Activated CD4-positive, alpha-beta T cell treated with anti-CD3 and anti-CD28 coated beads, Interleukin-2, Interleukin-4, amounts not matched to agents 100 ng/mL and 50 ng/mL, durations not matched to agents 16 hours and 8 hours (primary cell): Measurements from ENCODE around the gene RAB43.
"Not testable (repeated sequence)": the region's sequence is repeated elsewhere in the genome, so short reads cannot be mapped to it uniquely, and the experiment has no call there.

ENCODE experiments used
- DNase-seq: peaks from one replicate; pipeline ENCODE4 v3.0.0-alpha.2; 2020; ENCODE audit warnings: low spot score

The RAB43 gene

DNA sequence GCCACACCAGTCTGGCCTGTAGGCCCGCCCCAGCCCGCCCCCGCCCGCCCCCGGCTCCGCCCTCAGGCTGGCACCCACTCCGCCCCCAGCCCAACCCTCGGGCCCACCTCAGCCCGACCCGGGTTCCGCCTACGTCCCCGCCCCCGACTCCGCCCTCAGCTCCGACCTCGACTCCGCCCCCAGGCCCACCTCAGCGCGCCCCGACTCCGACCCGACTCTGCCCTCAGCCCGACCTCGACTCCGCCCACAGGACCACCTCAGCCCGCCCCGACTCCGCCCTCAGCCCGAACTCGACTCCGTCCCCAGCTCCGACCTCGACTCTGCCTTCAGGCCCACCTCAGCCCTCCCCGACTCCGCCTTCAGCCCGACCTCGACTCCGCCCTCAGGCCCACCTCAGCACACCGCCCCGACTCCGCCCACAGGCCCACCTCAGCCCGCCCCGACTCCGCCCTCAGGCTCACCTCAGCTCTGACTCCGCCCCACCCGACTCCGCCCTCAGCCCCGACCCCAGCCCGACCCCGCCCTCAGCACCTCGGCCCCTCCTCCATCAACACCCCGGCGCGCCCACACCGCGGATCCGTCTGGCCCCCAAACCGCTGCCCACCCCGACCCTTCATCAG, at the start of gene RAB43:
TSS of gene RAB43 (minus strand) at position 13 of the 620 bp plus-strand sequence. CDS start 315 bp downstream, outside the sequence.
- DNase-seq = peak; percentile 88

DNA sequence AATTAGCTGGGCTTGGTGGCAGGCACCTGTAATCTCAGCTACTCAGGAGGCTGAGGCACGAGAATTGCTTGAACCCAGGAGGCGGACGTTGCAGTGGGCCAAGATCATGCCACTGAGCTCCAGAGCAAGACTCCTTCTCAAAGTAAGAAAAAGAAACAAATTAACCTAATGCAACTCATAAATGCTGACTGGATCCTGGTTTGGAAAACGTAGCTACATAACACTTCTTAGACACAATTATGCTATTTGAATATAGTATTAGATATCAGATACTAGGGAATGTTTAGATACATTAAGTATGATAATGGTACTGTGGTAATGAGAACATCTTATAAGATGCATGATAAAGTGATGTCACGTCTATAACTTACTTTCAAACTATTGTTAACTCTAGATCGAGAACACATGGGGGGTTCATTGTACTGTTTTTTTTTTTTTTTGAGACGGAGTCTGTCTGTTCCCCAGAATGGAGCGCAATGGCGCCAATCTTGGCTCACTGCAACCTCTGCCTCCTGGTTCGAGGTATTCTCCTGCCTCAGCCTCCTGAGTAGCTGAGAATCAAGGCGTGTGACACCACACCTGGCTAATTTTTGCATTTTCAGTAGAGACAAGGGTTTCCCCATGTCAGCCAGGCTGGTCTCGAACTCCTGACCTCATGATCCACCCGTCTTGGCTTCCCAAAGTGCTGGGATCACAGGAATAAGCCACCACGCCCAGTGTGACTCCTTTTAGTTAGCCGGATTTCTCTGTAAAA, 45.2 kb upstream of the RAB43 start:
- DNase-seq = no peak

DNA sequence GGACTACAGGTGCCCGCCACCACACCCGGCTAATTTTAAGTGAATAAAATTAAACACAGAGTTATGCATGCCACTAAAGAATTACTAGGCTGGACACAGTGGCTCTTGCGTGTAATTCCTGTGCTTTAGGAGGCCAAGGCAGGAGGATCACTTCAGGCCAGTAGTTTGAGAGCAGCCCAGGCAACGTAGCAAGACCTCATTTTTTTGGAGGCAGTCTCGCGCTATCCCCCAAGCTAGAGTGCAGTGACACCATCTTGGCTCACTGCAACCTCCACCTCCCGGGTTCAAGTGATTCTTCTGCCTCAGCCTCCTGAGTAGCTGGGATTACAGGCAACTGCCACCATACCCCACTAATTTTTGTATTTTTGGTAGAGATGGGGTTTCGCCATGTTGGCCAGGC, 44.0 kb upstream of the RAB43 start:
- DNase-seq = not testable (repeated sequence)

DNA sequence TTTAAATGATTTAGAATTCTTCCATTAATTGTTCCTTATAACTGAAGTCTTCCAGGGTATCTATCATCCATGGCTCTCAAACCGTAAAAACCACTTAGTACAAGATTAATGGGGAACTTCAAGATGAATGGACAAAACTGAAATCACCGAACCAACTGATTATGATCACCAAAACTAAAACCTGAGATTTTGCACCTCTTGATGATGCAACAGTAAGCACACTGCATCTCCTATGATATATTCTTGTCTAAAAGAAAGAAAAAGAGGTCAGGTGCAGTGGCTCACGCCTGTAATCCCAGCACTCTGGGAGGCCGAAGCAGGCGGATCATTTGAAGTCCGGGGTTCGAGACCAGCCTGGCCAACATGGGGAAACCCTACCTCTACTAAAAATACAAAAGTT, 42.9 kb upstream of the RAB43 start:
- no peak for DNase-seq

DNA sequence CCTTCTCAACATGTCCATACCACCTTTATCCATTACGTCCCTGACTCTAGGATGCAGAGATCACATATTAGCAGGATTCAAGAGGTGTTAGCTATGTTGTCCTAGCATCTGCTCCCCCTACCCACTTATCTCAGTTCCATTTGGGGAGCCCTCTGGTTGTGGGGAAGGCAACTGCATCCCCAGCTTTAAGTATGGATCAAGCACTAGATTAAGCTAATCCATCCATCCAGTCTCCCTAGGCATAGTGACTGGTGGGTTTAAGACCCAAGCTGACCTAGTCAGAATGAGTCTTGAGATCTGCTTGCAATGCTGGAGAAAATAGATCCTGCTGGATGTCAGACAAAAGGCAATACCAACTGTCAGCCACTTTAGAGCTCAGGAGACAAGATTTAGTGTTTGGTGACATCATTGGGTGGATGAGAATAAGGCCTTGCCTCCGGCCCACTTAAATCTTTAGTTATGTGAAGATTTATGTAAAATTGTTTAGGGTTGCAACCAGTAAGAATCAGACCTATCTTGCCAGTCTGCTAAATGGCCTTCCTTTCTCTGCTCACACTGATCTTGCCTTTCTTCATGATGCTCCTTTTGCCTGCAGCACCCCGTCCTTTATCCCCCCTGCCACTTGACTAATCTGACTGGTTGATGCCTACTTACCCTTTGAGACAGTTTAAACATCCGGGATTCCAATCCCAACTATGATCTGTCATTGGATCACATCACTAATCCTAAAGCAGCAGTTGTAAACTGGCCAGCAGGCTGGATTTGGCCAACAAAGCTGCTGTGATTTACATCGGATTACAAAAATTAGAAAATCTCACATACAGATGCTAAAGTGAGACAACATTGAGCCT, 41.4 kb upstream of the RAB43 start:
- DNase-seq = peak; percentile 35

DNA sequence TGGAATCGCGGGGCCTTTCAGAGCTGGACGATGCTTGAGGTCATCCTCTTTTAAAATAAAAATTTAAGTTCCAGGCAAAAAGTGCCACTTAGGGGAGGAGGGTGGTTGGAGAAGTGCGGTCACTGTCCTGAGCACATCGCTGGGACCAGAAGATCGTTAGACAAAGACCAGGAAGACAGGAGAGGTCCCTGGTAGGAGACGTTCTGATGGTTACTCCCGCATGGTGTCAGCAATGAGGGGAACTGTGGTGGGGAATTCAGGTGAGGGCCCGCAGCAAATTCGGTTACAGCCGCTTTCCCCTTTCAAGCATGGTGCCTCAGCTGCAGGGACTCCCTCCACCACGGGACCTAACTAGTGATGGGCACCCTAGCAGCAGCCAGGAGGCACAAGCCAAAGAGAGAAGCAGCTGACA, 40.3 kb upstream of the RAB43 start:
- DNase-seq = peak; percentile 48

DNA sequence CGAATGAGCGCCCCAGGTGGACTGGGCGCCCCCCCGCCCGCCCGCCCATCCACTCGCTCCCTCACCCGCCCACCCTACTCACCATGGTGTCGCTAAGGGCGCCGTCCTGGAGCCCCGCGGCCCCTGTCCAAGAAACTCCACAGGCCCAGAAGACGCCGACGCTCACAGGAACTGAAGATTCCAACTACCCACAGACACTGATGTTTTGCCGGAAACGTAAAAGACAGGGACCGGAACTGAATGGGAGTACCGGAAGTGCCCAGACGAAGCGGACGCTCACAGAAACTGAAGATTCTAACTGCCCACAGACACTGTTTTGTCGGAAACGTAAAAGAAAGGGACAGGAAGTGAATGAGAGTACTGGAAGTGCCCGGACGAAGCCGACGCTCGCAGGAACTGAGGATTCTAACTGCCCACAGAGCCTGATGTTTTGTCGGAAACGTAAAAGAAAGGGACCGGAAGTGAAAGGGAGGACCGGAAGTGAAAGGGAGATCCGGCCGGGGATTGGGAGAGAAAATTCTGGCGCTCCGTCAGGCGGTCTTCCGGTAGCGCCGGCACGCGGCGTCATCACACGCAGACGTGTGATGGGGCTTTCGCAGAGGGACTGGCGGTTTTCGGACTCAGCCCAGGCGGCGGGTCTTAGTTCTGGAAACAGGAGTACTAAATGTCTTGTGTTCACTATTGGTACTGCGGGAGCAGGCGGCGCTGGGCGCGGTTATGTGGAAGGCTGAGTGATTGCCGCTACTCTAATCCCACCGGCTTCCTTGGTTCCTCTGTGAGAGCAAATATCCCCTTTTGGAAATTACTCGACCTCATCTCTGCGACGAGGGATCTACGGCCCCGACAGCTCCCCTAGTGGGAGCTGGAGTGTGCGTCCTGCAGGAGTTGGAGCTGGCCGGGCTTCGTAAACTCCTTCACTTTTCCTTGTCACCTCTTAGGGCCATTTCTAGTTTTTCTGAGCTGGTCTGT, 39.6 kb upstream of the RAB43 start, which contains the start of gene ISY1:
TSS of gene ISY1 (minus strand) at position 173 of the 969 bp plus-strand sequence. CDS start at position 85, 88 bp downstream.
- peak; percentile 94 for DNase-seq

DNA sequence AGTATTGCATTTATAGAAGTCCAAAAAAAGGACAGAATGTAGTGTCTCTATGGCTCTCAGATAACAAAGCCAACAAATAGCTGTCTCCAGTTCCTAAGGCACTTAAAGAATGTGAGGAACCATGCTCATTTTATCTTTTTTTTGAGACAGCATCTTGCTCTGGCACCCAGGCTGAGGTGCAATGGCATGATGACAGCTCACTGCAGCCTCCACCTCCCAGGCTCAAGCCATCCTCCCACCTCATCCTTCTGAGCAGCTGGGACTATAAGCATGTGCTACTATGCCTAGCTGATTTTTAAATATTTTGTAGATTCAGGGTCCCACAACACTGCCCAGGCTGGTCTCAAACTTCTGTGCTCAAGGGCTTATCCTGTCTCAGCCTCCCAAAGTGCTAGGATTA, 23.2 kb upstream of the RAB43 start:
- DNase-seq = no peak

DNA sequence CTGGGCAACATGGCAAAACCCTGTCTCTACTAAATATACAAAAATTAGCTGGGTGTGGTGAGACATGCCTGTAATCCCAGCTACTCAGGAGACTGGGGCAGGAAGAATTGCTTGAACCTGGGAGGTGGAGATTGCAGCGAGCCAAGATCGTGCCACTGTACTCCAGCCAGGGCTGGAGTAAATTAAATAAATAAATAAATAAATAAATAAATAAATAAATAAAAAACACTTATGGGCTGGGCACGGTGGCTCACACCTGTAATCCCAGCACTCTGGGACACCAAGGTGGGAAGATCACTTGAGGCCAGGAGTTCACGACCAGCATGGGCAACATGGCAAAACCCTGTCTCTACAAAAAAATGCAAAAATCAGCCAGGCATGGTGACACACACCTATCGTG, 19.4 kb upstream of the RAB43 start:
- DNase-seq = not testable (repeated sequence)

DNA sequence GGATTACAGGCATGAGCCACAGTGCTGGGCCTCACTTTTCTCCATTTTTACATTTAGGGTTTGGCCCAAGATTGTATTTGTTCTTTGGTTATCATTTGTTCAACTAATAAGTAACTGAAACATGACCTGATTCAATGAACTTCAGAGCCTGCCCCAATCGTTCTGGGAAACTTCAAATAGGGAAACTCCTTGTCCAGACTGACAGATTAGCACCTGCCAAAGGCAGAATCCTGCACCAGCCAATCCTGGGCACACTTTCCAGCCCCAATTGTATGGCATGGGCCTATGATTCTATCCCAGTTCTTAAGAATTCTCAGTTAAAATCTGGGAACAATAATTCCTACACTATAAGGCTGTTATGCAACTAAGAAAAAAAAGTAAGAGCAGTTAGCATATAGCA, 18.3 kb upstream of the RAB43 start:
- DNase-seq = no peak

DNA sequence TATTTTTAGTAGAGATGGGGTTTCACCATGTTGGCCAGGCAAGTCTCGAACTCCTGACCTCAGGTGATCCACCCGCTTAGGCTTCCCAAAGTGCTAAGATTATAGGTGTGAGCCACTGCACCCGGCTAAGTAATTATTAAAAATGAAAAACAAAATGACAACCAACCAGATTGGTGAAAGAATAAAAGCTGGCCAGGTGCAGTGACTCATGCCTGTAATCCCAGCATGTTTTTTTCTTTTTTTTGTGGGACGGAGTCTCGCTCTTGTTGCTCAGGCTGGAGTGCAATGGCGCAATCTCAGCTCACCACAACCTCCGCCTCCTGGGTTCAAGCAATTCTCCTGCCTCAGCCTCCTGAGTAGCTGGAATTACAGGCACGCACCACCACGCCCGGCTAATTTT, 14.7 kb upstream of the RAB43 start:
- DNase-seq = not testable (repeated sequence)

DNA sequence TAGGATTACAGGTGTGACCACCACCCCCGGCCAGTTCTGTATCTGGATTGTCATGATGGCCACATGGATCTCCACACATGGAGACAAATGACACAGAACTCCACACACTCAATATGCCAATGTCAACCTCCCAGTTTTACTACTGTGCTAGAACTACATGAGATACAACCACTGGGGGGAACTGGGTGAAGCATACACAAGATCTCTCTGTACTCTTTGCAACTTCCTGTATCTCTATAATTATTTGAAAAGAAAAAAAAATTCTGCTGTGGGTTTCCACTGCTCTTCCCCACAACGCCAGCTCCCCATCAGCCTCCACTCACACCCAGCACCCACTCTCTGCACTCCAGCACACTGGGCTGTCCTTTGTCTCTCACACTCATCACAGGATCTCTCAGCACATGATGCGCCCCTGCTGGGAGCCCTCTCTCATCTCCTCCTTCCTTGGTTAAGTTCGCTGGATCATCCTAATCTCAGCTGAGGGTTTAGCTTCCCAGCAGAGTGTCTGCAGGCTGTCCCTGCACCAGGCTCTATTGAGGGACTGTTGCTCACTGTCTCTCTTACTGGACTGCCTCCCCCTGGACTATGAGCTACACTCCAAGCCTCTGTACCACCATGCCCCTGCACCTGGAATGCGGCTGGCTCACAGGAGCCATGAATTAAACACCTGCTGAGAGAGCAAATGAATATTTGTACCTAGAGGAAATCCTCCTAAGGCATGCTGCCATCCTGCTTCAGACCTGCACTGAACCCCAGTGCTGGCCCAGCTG, 10.7 kb upstream of the RAB43 start:
- DNase-seq = no peak

DNA sequence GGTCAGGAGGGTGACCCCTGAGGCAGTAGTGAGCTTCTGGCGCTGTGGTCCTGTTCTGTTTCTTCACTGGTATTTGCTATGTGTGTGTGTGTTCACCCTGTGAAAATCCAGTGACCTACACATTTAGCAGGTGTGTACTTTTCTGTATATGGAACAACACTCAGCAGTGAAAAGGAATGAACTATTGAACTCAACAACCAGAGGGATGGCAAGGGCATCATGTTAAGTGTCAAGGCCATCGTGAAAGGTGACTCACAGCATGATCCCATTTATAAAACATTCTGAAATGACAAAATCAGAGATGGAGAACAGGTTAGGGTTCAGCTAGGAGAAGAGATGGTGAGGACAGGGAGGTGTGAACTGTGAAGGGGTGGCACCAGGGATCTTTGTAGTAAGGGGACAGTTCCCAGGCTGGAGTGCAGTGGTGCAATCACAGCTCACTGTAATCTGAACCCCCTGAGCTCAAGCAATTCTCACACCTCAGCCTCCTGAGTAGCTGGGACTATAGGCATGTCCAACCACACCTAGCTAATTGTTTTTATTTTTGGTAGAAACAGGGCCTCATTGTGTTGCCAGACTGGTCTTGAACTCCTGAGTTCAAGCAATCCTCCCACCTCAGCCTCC, 10.0 kb upstream of the RAB43 start:
- DNase-seq = no peak

DNA sequence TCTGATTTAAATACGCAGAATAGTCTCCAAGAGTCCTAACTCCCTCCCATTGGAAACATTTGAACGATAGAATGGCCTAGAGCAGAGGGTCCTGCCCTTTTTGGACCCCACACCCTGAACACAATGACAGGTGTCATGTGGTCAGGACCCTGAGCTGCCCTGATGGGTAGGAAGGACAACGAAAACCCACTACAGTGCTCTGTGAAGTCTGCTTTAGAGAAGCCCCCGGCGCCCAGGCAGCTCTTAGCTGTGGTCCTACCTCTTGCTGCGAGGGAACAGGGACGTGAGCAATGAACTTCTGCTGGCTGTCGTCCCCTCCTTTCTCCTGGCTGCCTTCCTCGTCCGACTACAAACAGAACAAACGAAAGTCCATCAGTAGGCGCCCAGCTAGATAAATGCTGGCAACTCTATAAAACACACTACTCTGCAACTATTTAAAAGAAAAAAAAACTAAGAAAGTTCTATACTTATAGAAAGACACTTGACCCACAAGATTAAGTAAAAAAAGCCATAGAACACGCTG, 8.7 kb upstream of the RAB43 start:
- no peak for DNase-seq

DNA sequence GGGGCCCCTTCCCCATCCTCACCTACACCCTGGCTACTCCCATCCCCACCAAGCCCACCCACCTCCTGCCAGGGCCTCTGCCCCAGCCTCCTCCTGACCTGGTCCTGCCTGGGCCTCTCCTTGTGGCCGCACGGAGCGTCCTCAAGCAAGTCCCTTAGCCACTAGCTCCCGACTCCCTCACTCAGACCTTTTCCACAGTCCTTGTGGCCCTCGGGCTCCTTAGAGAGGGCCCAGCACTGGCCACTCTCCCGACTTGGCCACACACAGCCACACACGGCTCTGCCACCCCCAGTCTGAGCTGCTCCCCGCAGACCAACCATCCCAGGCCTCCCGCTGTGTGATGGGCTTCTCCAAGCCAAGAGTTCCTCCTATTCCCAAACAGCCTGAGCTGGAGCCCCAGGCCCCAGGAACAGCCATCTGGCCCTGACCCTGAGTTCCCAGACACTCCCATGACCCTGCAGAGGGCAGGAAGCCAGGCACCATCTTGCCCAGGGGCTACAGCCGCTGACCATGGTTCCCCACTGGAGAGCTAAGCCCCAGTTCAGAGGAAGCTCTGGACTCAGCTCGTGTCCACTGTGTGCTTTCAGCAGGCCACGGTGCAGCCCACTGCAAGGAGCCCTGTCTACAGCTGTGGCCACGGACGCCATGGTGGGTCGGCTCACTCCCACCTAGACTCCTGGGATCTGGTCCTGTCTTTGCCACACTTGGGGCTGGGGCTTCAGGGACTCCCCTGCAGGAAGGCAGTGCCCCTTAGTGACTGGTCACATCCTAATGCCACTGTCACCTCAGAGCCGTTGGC, 7.0 kb upstream of the RAB43 start:
- DNase-seq = no peak

DNA sequence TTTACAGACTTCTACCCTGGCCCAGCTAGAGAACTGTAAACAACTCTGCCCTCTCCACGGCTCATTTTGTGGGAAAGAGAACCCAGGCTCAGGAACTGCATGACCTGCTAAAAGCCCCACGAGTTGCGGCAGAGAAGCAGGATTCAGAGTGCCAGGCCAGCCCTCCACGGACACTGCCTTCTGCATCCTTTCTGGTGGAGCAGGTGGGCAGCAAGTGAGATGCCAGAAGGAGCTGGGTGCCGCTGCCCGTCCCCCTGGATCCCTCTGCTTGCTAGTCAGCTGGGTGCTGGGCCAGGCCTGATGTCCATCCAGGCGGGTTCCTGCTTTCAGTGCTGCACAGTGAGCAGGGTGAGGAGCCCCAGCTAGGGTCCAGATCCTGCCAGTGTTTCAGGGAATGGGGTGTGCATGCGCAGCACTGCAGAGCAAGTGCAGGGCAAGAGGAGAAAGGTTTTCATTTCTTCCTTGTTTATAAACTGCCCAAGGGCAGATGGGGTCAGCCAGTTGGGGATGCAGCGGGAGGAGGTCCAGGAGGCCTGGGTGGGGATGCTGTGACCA, 5.2 kb upstream of the RAB43 start:
- no peak for DNase-seq

DNA sequence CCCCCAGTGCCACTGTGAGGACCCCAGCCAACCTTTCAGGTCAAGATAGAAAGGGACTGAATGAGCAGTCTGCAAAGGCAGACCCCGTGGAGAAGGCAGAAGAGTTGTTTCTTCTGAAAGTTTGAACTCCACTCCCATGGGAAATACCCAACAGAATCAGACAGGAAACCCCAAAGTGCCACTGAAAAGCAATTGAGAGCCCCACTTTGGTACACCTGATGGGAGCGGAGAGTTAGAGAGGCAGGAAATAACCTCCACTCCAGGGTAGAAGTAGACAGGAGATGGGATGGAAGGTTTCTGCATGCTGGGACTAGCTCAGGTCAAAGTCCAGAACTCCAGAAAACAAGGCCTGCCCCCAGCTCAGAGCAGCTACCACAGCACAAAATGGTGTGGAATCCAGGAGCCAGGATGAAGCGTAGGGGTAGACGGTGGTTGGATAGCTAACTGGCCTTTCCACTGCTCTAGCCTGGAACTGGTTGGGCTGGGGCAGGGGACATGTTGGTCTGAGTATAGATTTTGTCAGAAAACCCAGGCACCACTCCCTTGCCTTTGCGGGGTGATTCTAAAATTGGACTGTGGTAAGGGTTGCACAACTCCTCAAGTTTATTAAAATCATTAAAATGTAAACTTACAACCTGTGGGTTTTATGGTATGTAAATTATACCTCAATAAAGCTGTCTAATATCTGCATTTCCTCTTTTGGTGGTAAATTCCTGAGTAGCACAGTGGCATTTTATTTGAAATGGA, 1.9 kb upstream of the RAB43 start:
- no peak for DNase-seq

DNA sequence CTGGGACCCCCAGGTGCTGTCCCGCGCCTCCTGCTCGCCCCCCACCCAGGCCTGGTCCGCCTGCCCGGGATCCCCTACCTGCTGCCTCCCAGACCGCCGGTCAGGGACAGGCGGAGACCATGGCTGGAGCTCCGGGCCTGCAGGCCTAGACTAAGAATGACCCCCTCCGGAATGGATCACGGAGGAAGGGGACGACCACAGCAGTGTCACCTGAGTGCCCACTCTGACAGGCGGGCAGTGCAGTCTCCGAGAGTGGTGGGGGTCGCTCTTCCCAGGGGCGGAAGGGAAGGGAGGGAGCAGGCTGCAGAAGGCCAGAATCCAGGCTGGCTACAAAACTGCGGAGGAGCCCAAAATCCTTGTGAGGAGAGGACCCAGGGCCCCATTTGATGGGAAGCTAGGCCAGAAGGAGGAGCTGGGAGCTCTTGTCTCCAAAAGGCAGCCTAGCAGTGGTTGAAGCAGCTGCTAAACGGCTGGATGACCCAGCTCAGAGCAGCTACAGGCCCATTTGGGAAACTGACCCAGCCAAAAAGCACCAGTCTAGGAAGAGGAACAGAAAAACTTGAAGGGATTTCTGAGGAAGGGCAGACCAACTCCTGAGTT, 908 bp upstream of the RAB43 start:
- no peak for DNase-seq
